Epidermal melanocyte (primary cell): Measurements from ENCODE around the gene PTGES3.

Experiments used
- DNase-seq: peaks from one replicate; pipeline ENCODE4 v3.0.0; 2011; ENCODE audit warnings: low spot score; ENCODE audit not compliant: insufficient read length

The PTGES3 gene

DNA sequence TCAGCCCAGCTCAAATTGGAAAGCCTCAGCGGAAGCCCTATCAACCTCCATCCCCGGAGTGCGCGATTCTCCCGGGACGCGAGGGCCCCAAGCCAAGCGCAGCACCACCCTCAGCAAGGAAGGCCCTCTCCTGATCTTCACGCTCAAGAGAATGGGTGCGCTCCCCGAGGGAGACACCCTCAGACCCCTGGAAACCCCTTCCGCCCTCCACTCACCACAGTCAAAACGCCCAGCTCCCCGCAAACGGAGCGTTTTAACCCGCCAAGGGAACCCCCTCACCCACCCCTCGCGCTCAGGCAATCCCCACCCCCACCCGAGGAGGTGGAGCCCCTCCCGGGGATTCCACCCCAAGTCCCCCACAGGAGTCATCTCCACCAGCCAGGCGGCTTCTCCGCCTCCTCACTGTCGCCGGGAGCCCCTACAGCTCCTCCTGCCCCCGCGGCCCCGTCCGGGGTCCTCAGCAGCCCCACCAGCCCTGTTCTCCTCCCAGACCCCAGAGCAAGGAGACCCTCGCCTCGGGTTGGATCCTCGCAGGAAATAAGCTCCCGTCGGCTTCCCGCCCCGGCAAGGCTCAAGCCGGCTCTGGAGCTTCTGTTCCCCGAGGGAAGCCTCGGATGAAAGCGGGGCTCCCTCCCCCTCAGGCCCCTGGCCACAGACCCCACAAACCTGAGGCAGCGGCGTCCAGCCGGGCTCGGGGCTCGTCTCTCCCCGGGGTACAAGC lies 58.5 kb downstream of the PTGES3 start:
- DNase-seq: no peak

- peak; percentile 74 for DNase-seq
Measured at GRCh38 chr12:56628671-56629458, 59.2 kb downstream of the PTGES3 start.

DNA sequence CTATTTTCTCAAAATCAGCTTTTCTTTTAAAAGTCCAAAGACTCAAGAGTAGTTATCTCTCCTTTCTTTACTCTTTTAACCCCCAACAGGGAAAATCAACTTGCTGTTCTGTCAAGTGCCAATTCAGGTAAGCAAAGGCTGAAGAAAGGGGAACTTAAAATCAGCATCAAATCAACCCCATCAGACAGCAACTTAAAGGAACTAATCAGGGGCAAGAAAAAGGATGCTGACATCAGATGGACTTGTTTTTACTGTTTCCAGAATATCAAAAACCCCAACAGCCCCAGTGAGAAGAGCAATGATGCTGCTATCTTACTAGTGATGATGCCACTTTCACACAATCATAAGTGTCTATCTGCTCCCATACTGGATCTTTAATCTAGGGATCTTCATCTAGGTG lies 61.4 kb downstream of the PTGES3 start:
- DNase-seq: no peak

GRCh38 chr12:56622535-56622934 lies 65.5 kb downstream of the PTGES3 start:
- no peak for DNase-seq

GRCh38 chr12:56616925-56617324 lies 71.2 kb downstream of the PTGES3 start:
- DNase-seq: no peak

DNA sequence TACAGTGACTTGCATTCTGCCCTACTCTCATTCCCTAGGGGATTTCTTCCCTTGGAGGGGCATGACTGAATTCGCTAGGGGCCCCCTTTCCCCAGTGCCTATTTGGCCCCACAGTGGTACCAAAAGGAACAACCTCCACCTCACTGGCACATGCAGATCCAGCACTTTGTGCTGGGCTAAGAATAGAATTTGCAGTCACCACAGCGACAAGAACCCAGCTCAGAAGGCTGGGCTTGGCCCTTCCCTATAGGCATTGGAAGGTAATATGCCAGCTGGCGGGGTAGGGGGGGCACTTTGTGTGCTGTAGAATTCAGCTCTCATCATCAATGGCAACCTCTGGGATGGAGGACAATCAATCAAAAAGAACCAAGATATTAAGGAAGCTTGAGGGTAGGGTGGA lies 71.8 kb downstream of the PTGES3 start:
- no peak for DNase-seq

DNA sequence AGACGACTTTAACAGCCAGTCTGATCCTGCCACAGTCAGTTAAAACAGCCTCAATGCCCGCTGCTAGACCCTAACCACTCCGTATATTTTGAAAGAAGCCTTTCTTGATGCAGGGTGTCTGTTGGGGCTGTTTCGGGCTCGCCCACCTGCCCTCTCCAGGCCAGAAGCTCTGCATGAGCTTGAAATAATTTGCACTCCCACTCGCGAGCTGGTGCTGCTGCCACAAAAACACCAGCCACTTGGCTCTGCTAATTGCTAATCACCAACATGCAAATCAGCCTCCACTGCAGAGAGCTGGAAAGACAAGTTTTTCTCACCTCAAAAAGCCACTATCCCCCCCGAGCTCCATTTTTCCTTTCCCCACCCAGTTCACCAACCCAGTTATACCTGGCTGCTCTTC lies 73.5 kb downstream of the PTGES3 start:
- DNase-seq: no peak
